ENCODE data around the gene PCSK5. TPM values are rescaled to one million over a fixed set of nuclear protein-coding genes. Genes with fewer than 3 reads are reported as not detected.

PCSK5 gene
- total and polyA plus RNA-seq, 2 donors (not counting 3 experiments of a cell fraction or from before 2014, with no cell fraction given): 2.6 to 4.8 TPM

DNA sequence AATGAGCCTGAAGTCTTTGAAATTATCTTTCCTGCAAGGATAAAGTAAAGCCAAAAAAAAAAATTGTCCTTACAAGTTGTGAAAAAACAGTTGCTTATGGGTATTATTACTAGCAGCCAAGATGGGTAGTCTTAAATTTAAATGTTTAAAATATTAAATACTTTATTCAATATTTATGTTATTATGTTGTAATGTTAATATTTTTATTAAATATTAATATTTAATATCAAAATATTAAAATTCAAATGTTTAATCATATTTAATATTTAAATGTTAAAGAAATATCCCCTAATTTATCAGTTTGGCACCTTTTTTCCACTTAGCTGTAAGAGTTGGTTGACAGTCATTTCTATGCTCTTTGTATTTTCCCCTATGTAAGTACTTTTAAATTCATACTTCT, 86.1 kb downstream of the PCSK5 start:
- no peaks in the 10 kb centered on the region for H3K9me3 ChIP-seq (replicated peaks; ENCODE audit: control insufficient read depth, insufficient read depth, low read length)
- H3K4me3 ChIP-seq (replicated peaks in 1 of 3; ENCODE audit: insufficient read depth in 1 of 3, low read depth in 1 of 3, low read length in 3 of 3): no peak overlapping the region
- no peaks in the 10 kb centered on the region for H4K20me1 ChIP-seq (replicated peaks; ENCODE audit: control insufficient read depth, extremely low read depth, insufficient read depth, low read length)
- H2AFZ ChIP-seq (ENCODE audit: low read depth, low read length): no peak overlapping the region
- H3K9ac ChIP-seq (replicated peaks; ENCODE audit: extremely low read depth, insufficient read depth, low read length): no peak overlapping the region
- H3K27me3 ChIP-seq (ENCODE audit: control insufficient read depth in 2 of 2, insufficient read depth in 2 of 2, low read length in 2 of 2): no peaks in the 10 kb centered on the region
- intact Hi-C loops (cut with micrococcal nuclease) (no loop called here), dilution Hi-C loops (cut with MboI; ENCODE audit: extremely low pct_ligation_motif_present, low sequenced_read_pairs) (no loop called here)
- H3K27ac ChIP-seq (ENCODE audit: insufficient read depth, low read depth, low read length): no peak overlapping the region
- ChIA-PET POLR2A (no interaction called here), CTCF (interaction anchor here (0.8 kb wide), 1 partner anchor 17 kb away, joined by 3 read pairs; no protein-coding TSS in a partner anchor)
- no TSS peak for BruUV-seq (replicated peaks)
- TF ChIP-seq, protein P1, sequence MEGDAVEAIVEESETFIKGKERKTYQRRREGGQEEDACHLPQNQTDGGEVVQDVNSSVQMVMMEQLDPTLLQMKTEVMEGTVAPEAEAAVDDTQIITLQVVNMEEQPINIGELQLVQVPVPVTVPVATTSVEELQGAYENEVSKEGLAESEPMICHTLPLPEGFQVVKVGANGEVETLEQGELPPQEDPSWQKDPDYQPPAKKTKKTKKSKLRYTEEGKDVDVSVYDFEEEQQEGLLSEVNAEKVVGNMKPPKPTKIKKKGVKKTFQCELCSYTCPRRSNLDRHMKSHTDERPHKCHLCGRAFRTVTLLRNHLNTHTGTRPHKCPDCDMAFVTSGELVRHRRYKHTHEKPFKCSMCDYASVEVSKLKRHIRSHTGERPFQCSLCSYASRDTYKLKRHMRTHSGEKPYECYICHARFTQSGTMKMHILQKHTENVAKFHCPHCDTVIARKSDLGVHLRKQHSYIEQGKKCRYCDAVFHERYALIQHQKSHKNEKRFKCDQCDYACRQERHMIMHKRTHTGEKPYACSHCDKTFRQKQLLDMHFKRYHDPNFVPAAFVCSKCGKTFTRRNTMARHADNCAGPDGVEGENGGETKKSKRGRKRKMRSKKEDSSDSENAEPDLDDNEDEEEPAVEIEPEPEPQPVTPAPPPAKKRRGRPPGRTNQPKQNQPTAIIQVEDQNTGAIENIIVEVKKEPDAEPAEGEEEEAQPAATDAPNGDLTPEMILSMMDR (IDR thresholded peaks at IDR 0.05; ENCODE audit: extremely low read depth in 1 of 2, insufficient read depth in 1 of 2, low read depth in 1 of 2, low read length in 2 of 2): no peak
- TF ChIP-seq GATA2 (IDR thresholded peaks at IDR 0.05; ENCODE audit: insufficient read depth, insufficient read length, low read depth, low read length): no peak
- no peak for TF ChIP-seq MYC (IDR thresholded peaks at IDR 0.05; ENCODE audit: low read depth, low read length)
- TF ChIP-seq POLR2AphosphoS5 (IDR thresholded peaks at IDR 0.05; ENCODE audit: insufficient read depth, low read depth, low read length): no peak
- no peak for TF ChIP-seq FOS (IDR thresholded peaks at IDR 0.05; ENCODE audit: borderline replicate concordance, insufficient read depth, low read length)
- TF ChIP-seq JUN (IDR thresholded peaks at IDR 0.05; ENCODE audit: borderline replicate concordance, insufficient read depth, insufficient read length, low read depth): no peak
- TF ChIP-seq, protein P2, sequence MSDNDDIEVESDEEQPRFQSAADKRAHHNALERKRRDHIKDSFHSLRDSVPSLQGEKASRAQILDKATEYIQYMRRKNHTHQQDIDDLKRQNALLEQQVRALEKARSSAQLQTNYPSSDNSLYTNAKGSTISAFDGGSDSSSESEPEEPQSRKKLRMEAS (IDR thresholded peaks at IDR 0.05; ENCODE audit: insufficient read depth, insufficient read length): no peak
- TF ChIP-seq EZH2 (IDR thresholded peaks at IDR 0.05; ENCODE audit: borderline replicate concordance, low read depth, low read length, severe bottlenecking): no peak
- TF ChIP-seq POLR2A (IDR thresholded peaks at IDR 0.05; ENCODE audit: low read depth, low read length): no peak
- no peak for DNase-seq (ENCODE audit: low read depth, low spot score)
- H3K36me3 ChIP-seq (ENCODE audit: control insufficient read depth in 2 of 2, extremely low read depth in 1 of 2, insufficient read depth in 2 of 2, low read length in 2 of 2): no peaks in the 10 kb centered on the region
- H3K79me2 ChIP-seq (ENCODE audit: control insufficient read depth, insufficient read depth, low read length): no peaks in the 10 kb centered on the region
- no peaks in the 10 kb centered on the region for H3K4me1 ChIP-seq (ENCODE audit: control insufficient read depth, extremely low read depth, insufficient read depth, low read length)
- H3K9me1 ChIP-seq (replicated peaks; ENCODE audit: control insufficient read depth, extremely low read depth, insufficient read depth, low read length): no peaks in the 10 kb centered on the region
- FAIRE-seq: no peak
- H3K4me2 ChIP-seq (ENCODE audit: insufficient read depth, low read length): no peak overlapping the region
